Breast epithelium (tissue), 3 donors: ENCODE data around the gene LDLRAD3.

ENCODE experiments used
- POLR2A ChIP-seq: fragments of 450-650 bp; IDR thresholded peaks from one replicate; pipeline ENCODE4 v1.6.1; 2016; ENCODE audit warnings: antibody characterized with exemption, mild to moderate bottlenecking, moderate library complexity
- POLR2AphosphoS5 ChIP-seq, 3 donors: sonication (generic); formaldehyde crosslinking; IDR thresholded peaks; one replicate each; pipeline ENCODE4 v1.6.1; 2017; ENCODE audit warnings: antibody characterized with exemption in 3 of 3
- TF ChIP-seq, protein P1 (sequence below), 3 donors: fragments of 450-650 bp; IDR thresholded peaks; one replicate each; pipeline ENCODE4 v1.5.1; 2016 to 2017; ENCODE audit warnings: antibody characterized with exemption in 3 of 3, mild to moderate bottlenecking in 3 of 3, moderate library complexity in 3 of 3

DNA sequence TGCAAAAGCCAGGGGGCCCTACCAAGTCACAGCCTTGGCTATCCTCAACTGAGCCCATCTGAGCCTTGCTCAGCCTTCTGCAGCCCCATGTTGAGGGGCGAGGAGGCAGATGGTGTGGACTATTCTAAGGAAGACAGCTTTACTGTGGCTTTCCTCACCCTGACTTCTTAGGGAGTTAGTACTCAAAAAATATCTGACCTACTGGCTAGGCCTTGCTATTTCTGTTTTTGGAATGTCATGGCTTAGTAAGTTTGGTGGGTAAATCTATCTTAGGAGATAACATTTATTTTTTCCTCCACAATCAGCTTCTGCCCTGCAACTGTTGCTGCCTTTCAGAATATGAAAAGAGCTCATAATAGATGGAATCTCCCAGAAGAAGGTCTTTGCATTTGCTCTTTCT is 80.9 kb downstream of the LDLRAD3 start:
- TF ChIP-seq, protein P1, sequence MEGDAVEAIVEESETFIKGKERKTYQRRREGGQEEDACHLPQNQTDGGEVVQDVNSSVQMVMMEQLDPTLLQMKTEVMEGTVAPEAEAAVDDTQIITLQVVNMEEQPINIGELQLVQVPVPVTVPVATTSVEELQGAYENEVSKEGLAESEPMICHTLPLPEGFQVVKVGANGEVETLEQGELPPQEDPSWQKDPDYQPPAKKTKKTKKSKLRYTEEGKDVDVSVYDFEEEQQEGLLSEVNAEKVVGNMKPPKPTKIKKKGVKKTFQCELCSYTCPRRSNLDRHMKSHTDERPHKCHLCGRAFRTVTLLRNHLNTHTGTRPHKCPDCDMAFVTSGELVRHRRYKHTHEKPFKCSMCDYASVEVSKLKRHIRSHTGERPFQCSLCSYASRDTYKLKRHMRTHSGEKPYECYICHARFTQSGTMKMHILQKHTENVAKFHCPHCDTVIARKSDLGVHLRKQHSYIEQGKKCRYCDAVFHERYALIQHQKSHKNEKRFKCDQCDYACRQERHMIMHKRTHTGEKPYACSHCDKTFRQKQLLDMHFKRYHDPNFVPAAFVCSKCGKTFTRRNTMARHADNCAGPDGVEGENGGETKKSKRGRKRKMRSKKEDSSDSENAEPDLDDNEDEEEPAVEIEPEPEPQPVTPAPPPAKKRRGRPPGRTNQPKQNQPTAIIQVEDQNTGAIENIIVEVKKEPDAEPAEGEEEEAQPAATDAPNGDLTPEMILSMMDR (IDR thresholded peaks at IDR 0.05), result no peak
- no peak for TF ChIP-seq POLR2A
- TF ChIP-seq POLR2AphosphoS5 (IDR thresholded peaks at IDR 0.05), result no peak
